Suprapubic skin (tissue), 4 donors: ENCODE data around the gene SLC23A1.

Source experiments
- POLR2A ChIP-seq, 2 donors: fragments of 450-650 bp; IDR thresholded peaks; one replicate each; pipeline ENCODE4 v1.6.1; 2017; ENCODE audit warnings: antibody characterized with exemption in 2 of 2, mild to moderate bottlenecking in 2 of 2, moderate library complexity in 2 of 2
- POLR2AphosphoS5 ChIP-seq, 3 donors: sonication (generic); formaldehyde crosslinking; IDR thresholded peaks; one replicate each; pipeline ENCODE4 v1.6.1; 2017; ENCODE audit warnings: antibody characterized with exemption in 3 of 3
- TF ChIP-seq, protein P1 (sequence below), 2 donors: fragments of 200-600 bp in 1 of 2; fragments of 450-650 bp in 1 of 2; sonication (generic) in 1 of 2; IDR thresholded peaks; one replicate each; pipeline ENCODE4 v1.5.1; 2016 to 2019; ENCODE audit warnings: antibody characterized with exemption in 2 of 2, mild to moderate bottlenecking in 1 of 2, moderate library complexity in 1 of 2

DNA sequence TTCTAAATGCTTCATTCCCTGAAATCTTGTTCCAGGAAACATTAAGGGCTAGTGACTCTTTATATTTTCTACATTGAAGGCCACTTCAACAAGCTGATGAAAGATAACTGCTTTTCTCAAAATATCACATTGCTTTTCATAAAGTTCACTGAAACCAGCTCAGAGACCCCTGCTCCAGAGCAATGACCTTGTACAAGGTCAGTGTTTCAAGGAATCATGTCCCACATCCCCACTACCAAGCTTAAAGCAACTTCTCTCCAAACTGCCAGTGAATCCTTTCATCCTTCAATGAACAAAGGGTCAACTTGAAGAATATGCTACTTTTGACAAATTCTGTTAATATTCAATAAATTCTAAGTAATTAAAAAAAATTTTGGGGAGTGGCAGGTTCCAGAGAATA, 32.8 kb upstream of the SLC23A1 start:
- TF ChIP-seq POLR2AphosphoS5 (IDR thresholded peaks at IDR 0.05) (no peak), POLR2A (IDR thresholded peaks at IDR 0.05) (no peak)
- TF ChIP-seq, protein P1, sequence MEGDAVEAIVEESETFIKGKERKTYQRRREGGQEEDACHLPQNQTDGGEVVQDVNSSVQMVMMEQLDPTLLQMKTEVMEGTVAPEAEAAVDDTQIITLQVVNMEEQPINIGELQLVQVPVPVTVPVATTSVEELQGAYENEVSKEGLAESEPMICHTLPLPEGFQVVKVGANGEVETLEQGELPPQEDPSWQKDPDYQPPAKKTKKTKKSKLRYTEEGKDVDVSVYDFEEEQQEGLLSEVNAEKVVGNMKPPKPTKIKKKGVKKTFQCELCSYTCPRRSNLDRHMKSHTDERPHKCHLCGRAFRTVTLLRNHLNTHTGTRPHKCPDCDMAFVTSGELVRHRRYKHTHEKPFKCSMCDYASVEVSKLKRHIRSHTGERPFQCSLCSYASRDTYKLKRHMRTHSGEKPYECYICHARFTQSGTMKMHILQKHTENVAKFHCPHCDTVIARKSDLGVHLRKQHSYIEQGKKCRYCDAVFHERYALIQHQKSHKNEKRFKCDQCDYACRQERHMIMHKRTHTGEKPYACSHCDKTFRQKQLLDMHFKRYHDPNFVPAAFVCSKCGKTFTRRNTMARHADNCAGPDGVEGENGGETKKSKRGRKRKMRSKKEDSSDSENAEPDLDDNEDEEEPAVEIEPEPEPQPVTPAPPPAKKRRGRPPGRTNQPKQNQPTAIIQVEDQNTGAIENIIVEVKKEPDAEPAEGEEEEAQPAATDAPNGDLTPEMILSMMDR (IDR thresholded peaks at IDR 0.05): no peak
